Epithelial cell of prostate (primary cell): Measurements from ENCODE around the gene IMMP2L.
"Not testable (repeated sequence)": the region's sequence is repeated elsewhere in the genome, so short reads cannot be mapped to it uniquely, and the experiment has no call there.

Experiments
- DNase-seq: peaks from one replicate; pipeline ENCODE4 v3.0.0-alpha.2; 2011; ENCODE audit warnings: low read depth, low spot score
- H3K27ac ChIP-seq: fragments of 450-650 bp; 2 replicates; pipeline ENCODE4 v1.5.1; 2017; ENCODE audit warnings: mild to moderate bottlenecking

IMMP2L gene

DNA sequence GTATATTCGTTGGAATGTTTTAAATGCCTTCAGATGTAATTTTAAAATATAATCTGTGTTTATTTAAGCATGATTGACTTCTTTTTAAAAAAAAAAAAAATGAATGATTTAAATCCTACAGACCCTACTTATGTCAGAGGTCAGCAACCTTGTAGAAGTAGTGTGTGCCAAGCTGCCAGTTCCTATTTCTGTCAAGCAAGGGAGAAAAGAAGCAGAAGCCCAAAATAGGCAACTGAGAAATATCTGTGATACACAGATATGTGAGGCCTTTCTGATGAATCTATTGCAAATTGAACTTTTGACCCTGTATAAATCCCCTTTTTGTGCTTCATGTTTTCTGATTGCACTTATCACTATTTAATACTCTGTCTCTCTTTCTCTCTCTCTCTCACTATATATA is 271.9 kb downstream of the IMMP2L start:
- DNase-seq, result no peak
- no peak overlapping the region for H3K27ac ChIP-seq

DNA sequence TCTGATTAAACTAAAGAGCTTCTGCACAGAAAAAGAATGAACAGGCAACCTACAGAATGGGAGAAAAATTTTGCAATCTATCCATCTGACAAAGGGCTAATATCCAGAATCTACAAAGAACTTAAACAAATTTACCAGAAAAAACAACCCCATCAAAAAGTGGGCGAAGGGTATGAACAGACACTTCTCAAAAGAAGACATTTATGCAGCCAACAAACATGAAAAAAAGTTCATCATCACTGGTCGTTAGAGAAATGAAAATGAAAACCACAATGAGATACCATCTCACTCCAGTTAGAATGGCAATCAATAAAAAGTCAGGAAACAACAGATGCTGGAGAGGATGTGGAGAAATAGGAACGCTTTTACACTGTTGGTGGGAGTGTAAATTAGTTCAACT is 273.9 kb downstream of the IMMP2L start:
- not testable (repeated sequence) for H3K27ac ChIP-seq, DNase-seq

GRCh38 chr7:111282626-111283025 is 279.7 kb downstream of the IMMP2L start:
- no peak for DNase-seq

GRCh38 chr7:111274857-111275256 is 287.4 kb downstream of the IMMP2L start:
- no peak overlapping the region for H3K27ac ChIP-seq
- DNase-seq, result no peak

More at GRCh38 chr7:111282626-111283025, 279.7 kb downstream of the IMMP2L start:
- H3K27ac ChIP-seq, result no peak overlapping the region

DNA sequence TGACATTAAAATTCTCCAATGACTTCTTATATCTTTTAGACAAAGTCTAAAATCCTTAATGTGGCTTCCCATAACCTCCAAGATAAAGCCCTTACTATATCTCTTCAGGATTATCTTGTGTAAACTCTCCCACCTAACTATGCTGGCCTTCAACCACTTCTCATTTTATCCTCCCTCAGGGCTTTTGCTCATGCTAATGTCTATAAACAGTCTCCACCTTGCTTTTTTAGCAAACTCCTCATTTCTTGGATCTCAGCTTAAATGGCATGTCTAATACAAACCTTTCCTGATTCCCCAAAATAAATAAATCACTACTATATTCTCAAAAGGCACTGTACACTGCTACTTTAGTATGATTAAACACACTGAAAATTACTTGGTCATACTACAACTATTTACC is 290.2 kb downstream of the IMMP2L start:
- DNase-seq, result no peak
- H3K27ac ChIP-seq, result no peak overlapping the region

GRCh38 chr7:111270794-111271193 is 291.5 kb downstream of the IMMP2L start:
- DNase-seq, H3K27ac ChIP-seq: not testable (repeated sequence)

GRCh38 chr7:111268941-111269340 is 293.4 kb downstream of the IMMP2L start:
- no peak for DNase-seq
- no peak overlapping the region for H3K27ac ChIP-seq

GRCh38 chr7:111266613-111267012 is 295.7 kb downstream of the IMMP2L start:
- no peak overlapping the region for H3K27ac ChIP-seq
- no peak for DNase-seq

GRCh38 chr7:111265394-111265793 is 296.9 kb downstream of the IMMP2L start:
- no peak for DNase-seq

DNA sequence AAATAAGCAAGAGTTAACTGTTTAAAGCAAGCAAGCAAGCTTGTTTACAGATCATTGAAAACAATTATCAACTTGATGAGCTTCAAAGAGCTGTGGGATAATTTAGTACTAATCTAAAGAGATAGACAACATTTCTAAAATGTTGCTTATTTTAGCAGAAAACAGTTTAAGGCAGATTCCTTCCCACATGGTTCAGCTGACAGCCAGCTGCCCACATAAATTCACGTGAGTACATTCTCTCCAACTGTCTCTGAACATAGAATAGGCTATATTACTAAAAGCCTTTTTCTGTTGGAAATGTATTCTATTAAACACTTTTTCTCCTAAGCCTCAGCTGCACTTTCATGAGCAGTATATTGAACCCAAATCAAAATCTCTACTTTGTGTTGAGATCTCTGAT is 297.3 kb downstream of the IMMP2L start:
- no peak for DNase-seq
- no peak overlapping the region for H3K27ac ChIP-seq

More at GRCh38 chr7:111265394-111265793, 296.9 kb downstream of the IMMP2L start:
- no peak overlapping the region for H3K27ac ChIP-seq

- DNase-seq, result no peak
- H3K27ac ChIP-seq, result no peak overlapping the region
These were observed 298.0 kb downstream of the IMMP2L start for GRCh38 chr7:111264111-111264868.

DNA sequence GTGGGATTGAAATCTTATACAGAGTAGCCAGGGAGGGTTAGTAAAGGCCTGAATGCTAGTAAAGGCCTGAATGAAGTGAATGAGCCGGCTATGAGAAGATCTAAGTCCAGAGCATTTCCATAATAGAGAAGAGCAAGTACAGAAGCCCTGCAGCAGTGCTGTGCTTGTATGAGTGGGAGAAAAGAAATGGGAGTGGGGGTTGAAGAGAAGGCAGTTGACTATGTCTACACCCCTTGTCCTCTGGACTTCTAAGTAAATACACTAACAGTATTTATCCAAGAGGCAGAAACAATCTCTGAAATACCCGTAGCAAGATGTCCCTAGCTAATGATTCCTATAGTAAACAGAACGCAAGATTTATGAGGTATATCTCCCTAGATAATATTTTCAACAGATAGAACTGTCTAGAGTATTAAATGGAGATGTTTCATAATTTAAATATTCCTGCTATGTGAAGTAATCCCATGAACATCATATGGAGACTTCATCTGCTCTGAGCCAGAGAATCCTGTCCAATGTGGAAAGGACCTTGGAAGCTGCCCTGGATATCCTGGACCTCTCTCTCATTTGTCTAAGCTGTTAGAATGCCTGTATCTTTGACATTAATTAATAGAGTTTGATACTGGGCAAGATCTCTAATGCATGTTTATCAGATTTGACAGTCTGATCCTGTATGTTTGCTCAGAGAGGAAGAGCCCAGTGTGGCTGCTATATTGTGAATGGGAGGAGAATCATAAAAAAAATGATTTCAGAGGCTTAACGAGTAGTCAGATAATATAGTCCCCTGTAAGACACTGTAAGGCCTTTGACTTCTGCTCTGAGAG is 299.8 kb downstream of the IMMP2L start:
- H3K27ac ChIP-seq, result no peak overlapping the region

GRCh38 chr7:111261496-111261895 is 300.8 kb downstream of the IMMP2L start:
- DNase-seq, result no peak
- H3K27ac ChIP-seq, result no peak overlapping the region

More for the DNA sequence above, 299.8 kb downstream of the IMMP2L start:
- DNase-seq, result no peak

- no peak for DNase-seq
- H3K27ac ChIP-seq, result no peak overlapping the region
These were observed 302.3 kb downstream of the IMMP2L start for GRCh38 chr7:111259991-111260390.

DNA sequence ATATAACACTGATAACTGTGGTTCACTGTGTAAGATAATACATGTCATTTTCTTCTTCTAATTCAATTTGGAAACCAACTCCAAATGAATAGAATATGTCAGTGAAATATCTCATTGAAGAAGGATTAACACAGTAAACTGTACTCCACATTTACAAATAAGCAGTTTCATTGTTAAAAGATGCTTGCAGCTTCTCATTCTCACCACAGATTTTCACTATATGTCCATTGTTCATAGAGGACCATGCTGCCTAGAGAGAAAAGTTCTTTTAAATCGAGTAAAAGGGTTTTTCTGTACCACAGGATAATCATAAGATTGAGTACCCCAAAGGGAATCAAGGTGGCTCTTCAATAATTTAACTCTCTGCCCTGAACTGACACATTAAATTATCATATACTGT is 305.9 kb downstream of the IMMP2L start:
- DNase-seq, result no peak
- no peak overlapping the region for H3K27ac ChIP-seq

DNA sequence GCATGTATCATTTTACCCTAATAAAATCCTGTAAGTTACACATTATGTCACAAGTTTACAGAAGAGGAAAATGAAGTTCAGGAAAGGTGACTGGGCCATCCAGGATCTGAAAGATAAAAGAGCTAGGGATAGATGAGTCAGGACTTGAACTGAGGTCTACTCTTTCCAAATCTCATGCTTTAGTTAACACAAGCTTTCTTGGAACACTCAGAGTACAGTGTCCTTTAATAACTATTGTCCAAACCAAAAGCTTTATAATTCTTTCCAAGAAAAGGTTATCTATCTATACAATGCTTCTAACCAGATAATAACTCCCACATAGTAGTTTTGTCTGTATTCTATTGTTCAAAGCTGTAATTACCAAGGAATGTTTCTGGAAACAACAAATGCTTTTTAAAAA is 306.7 kb downstream of the IMMP2L start:
- no peak for DNase-seq
- no peak overlapping the region for H3K27ac ChIP-seq

- not testable (repeated sequence) for DNase-seq, H3K27ac ChIP-seq
These were observed 310.9 kb downstream of the IMMP2L start for GRCh38 chr7:111251365-111251764.

DNA sequence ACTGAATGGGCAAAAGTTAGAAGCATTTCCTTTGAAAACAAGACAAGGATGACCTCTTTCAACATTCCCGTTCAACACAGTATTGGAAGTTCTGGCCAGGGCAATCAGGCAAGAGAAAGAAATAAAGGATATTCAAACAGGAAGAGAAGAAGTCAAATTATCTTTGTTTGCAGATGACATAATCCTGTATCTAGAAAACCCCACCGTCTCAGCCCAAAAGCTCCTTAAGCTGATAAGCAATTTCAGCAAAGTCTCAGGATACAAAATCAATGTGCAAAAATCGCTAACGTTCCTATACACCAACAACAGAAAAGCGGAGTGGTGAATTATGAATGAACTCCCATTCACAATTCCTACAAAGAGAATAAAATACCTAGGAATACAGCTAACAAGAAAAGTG is 312.5 kb downstream of the IMMP2L start:
- not testable (repeated sequence) for DNase-seq, H3K27ac ChIP-seq

- no peak overlapping the region for H3K27ac ChIP-seq
- no peak for DNase-seq
These were observed 320.0 kb downstream of the IMMP2L start for GRCh38 chr7:111242141-111242755.

DNA sequence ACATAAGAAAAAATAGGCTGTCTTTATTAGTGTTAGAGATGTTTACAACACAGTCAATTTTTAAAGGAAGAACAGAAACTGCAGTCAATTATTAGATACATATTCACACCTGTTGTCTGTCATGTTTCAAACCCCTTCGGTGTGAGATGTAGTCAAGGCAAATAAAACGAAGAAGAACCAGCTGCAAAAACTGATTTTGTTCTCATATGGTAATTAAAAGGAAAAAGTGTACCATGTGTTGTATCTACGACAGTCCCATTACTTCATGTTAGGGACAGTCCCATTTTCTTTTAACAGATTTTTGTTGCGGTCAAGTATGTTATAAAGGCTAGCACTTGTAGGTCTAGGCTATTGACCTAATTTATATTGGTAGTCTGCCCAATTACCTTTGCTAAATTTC is 321.9 kb downstream of the IMMP2L start:
- DNase-seq, result no peak

DNA sequence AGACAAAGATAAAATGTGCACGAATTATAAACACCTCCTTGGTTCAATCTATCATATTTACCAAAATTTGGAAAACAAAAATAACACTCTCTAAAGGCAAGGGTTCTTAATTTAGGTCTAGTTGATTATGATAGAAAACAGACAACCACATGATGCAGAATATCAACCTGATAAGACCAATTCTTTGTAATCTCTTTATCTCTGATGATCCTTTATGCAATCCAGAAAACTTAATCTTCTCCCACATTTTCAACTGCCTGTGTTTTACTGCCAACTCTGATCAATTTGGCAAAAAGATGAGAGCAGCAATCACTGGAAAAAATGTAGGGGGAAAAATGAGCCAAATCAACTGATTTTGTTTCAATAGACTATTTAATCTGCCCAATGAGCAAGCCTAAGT is 322.9 kb downstream of the IMMP2L start:
- H3K27ac ChIP-seq, result no peak overlapping the region
- no peak for DNase-seq

More for the DNA sequence above, 321.9 kb downstream of the IMMP2L start:
- no peak overlapping the region for H3K27ac ChIP-seq
